Spleen (tissue), 7 donors: ENCODE measurements around the gene PKP4.

Experiments
- CTCF ChIP-seq, 11 experiments: fragments of 200-600 bp in 7 of 11; fragments of 450-650 bp in 4 of 11; sonication (generic) in 4 of 11; IDR thresholded peaks in 8 of 11; conservative IDR thresholded peaks in 3 of 11; 1 replicate in 7 of 11; 2 replicates in 4 of 11; pipeline versions ENCODE4 v1.4.0 to v1.8.0; 2016 to 2021; ENCODE audit warnings: antibody characterized with exemption in 11 of 11, inconsistent platforms in 4 of 11, mild to moderate bottlenecking in 1 of 11
- POLR2A ChIP-seq, 3 donors: fragments of 450-650 bp; IDR thresholded peaks; one replicate each; pipeline ENCODE4 v1.5.1; 2017; ENCODE audit warnings: antibody characterized with exemption in 3 of 3, mild to moderate bottlenecking in 1 of 3
- donor health status: DM: no; HTN: no; CAD: no; lungs with moderate emphysema.
- donor health status: DM: no; HTN: no; CAD: no.
- donor health status: DM: no; HTN: no; CAD: no.

GRCh38 chr2:158573739-158574138 lies 117.0 kb downstream of the PKP4 start:
- TF ChIP-seq CTCF (IDR thresholded peaks at IDR 0.05 in 8 of 11, conservative IDR thresholded peaks at IDR 0.05 in 3 of 11) (no peak), POLR2A (IDR thresholded peaks at IDR 0.05) (no peak)
